ENCODE results near the gene HEXIM1.

HEXIM1 gene

GRCh38 chr17:45170280-45170930, 22.1 kb downstream of the HEXIM1 start:
- in situ Hi-C loops (cut with HindIII; ENCODE audit: low sequenced_read_pairs) = no loop called here

GRCh38 chr17:45170931-45171337, 22.7 kb downstream of the HEXIM1 start:
- in situ Hi-C loops (cut with HindIII; ENCODE audit: low sequenced_read_pairs) = no loop called here

- in situ Hi-C loops (cut with HindIII; ENCODE audit: low sequenced_read_pairs) = no loop called here
These were observed 23.3 kb downstream of the HEXIM1 start for GRCh38 chr17:45171338-45172231.

GRCh38 chr17:45172232-45172540, 23.9 kb downstream of the HEXIM1 start:
- in situ Hi-C loops (cut with HindIII; ENCODE audit: low sequenced_read_pairs) = no loop called here

GRCh38 chr17:45172541-45173286, 24.4 kb downstream of the HEXIM1 start:
- in situ Hi-C loops (cut with HindIII; ENCODE audit: low sequenced_read_pairs) = no loop called here

- in situ Hi-C loops (cut with HindIII; ENCODE audit: low sequenced_read_pairs) = no loop called here
These were observed 27.5 kb downstream of the HEXIM1 start for GRCh38 chr17:45175759-45176115.

GRCh38 chr17:45177563-45177962, 29.3 kb downstream of the HEXIM1 start:
- in situ Hi-C loops (cut with HindIII; ENCODE audit: low sequenced_read_pairs) = no loop called here

GRCh38 chr17:45184144-45184543, 35.9 kb downstream of the HEXIM1 start:
- in situ Hi-C loops (cut with HindIII; ENCODE audit: low sequenced_read_pairs) = no loop called here

- in situ Hi-C loops (cut with HindIII; ENCODE audit: low sequenced_read_pairs) = no loop called here
These were observed 38.6 kb downstream of the HEXIM1 start for GRCh38 chr17:45186801-45187354.

- in situ Hi-C loops (cut with HindIII; ENCODE audit: low sequenced_read_pairs) = no loop called here
These were observed 40.7 kb downstream of the HEXIM1 start for GRCh38 chr17:45189009-45189408.

GRCh38 chr17:45190503-45191255, 42.4 kb downstream of the HEXIM1 start:
- in situ Hi-C loops (cut with HindIII; ENCODE audit: low sequenced_read_pairs) = no loop called here

- in situ Hi-C loops (cut with HindIII; ENCODE audit: low sequenced_read_pairs) = no loop called here
These were observed 47.1 kb downstream of the HEXIM1 start for GRCh38 chr17:45195424-45195823.

- in situ Hi-C loops (cut with HindIII; ENCODE audit: low sequenced_read_pairs) = no loop called here
These were observed 48.8 kb downstream of the HEXIM1 start for GRCh38 chr17:45197108-45197507.

- in situ Hi-C loops (cut with HindIII; ENCODE audit: low sequenced_read_pairs) = no loop called here
These were observed 49.5 kb downstream of the HEXIM1 start for GRCh38 chr17:45197555-45198334.

- in situ Hi-C loops (cut with HindIII; ENCODE audit: low sequenced_read_pairs) = no loop called here
These were observed 52.4 kb downstream of the HEXIM1 start for GRCh38 chr17:45200701-45201100.

- in situ Hi-C loops (cut with HindIII; ENCODE audit: low sequenced_read_pairs) = no loop called here
These were observed 53.2 kb downstream of the HEXIM1 start for GRCh38 chr17:45201457-45201856.
